ENCODE results near the gene THAP6.
"Not testable (repeated sequence)": the region's sequence is repeated elsewhere in the genome, so short reads cannot be mapped to it uniquely, and the experiment has no call there.

THAP6 gene

DNA sequence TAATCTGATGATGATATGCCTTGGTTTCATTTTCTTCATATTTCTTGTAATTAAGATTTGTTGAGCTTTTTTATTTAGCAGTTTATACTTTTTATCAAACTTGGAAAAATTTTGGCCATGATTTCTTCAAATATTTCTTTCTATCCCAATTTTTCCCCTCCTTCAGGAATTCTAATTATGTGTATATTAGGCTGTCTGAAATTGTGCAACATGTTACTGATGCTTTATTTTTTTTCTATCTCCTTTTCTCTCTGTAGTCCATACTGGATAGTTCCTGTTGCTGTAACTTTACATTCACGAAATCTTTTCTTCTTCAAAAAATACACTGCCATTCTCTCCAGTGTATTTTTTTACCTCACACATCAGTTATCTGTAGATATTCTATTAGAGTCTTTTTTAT, 10.8 kb downstream of the THAP6 start:
- in situ Hi-C loops (cut with MboI; ENCODE audit: low pct_unique_long_range_greater_than_20kb, low sequenced_read_pairs, unreplicated experiment) = no loop called here
- DNase-seq (ENCODE audit: low spot score) = no peak
- TF ChIP-seq, protein P1, sequence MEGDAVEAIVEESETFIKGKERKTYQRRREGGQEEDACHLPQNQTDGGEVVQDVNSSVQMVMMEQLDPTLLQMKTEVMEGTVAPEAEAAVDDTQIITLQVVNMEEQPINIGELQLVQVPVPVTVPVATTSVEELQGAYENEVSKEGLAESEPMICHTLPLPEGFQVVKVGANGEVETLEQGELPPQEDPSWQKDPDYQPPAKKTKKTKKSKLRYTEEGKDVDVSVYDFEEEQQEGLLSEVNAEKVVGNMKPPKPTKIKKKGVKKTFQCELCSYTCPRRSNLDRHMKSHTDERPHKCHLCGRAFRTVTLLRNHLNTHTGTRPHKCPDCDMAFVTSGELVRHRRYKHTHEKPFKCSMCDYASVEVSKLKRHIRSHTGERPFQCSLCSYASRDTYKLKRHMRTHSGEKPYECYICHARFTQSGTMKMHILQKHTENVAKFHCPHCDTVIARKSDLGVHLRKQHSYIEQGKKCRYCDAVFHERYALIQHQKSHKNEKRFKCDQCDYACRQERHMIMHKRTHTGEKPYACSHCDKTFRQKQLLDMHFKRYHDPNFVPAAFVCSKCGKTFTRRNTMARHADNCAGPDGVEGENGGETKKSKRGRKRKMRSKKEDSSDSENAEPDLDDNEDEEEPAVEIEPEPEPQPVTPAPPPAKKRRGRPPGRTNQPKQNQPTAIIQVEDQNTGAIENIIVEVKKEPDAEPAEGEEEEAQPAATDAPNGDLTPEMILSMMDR (IDR thresholded peaks at IDR 0.05; ENCODE audit: extremely low read depth, insufficient read depth, missing control alignments) = no peak

DNA sequence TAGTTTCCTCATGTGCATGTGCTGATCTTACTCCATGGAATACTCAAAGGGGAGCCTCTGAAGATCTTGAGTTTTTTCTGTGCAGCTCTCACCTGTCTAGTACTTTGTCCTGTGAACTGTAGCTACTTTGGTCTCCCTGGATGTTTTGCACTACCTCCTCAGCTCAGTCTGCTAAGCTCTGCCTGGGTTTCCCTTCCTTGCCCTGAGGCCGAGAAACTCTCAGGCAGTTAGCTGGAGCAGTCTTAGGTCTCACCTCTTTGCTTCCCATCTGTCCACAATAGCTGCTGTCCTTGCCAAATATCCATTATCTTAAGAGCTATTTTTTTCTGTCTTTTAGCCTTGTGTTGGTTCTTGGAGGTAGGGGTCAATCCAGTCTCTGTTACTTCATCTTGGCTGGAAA, 11.6 kb downstream of the THAP6 start:
- in situ Hi-C loops (cut with MboI; ENCODE audit: low pct_unique_long_range_greater_than_20kb, low sequenced_read_pairs, unreplicated experiment) = no loop called here
- TF ChIP-seq, protein P1 (IDR thresholded peaks at IDR 0.05; ENCODE audit: extremely low read depth, insufficient read depth, missing control alignments) = no peak
- DNase-seq (ENCODE audit: low spot score) = no peak

DNA sequence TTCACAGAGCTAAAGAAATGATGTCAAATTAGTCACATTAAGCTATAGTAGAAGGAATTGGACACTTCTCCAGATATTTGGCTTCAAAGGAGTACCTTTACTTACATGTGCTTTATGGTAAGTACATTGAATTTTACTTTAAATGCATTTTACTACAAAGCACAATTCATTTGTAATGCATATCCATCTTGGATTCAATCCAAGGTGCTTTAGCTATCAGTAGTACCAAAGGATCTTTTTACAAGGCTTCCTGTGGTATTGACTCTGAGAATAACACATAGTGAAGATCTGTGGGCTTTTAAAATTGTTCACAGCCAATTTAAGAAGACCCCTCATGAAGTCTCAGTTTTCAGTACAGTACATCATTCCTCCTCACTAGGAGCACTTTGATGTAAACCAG, 13.2 kb downstream of the THAP6 start:
- no peak for DNase-seq (ENCODE audit: low spot score)
- in situ Hi-C loops (cut with MboI; ENCODE audit: low pct_unique_long_range_greater_than_20kb, low sequenced_read_pairs, unreplicated experiment) = no loop called here
- TF ChIP-seq, protein P1 (IDR thresholded peaks at IDR 0.05; ENCODE audit: extremely low read depth, insufficient read depth, missing control alignments) = no peak

DNA sequence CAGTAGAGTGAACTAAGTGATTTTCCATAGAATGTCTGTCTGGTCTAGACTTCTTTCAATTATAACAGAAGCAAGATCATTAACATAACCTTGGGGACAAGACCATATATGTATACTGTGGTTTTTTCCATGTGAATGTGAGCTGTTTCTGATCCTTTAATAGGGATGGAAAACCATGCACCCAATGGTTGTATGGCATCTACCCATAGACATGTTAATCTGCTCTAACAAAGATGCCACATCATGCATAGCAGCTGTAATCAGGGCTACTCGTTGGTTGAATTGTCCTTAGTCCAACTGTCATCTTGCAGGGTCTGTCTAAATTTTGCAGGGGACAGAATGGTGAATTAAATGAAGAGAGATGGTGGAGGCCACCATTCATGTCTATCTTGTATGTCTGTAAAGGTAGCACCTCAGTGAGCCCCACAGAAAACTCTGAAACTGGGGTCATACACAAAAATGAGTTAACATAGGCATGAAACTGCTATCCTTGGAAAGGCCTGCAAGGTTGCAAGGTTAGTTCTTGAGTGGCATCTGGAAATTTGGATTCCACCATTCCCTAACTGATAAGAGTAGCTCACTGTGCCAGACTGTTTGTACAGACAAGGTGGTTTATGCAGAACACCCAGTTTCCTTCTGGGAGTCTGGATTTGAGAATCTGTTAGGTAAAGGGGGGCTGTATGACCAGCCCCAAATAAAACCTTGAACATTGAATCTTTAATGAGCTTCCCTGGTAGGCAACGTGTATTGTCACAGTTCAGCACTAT, 16.5 kb downstream of the THAP6 start:
- TF ChIP-seq, protein P1 (IDR thresholded peaks at IDR 0.05; ENCODE audit: extremely low read depth, insufficient read depth, missing control alignments) = no peak
- DNase-seq (ENCODE audit: low spot score) = no peak
- in situ Hi-C loops (cut with MboI; ENCODE audit: low pct_unique_long_range_greater_than_20kb, low sequenced_read_pairs, unreplicated experiment) = no loop called here

DNA sequence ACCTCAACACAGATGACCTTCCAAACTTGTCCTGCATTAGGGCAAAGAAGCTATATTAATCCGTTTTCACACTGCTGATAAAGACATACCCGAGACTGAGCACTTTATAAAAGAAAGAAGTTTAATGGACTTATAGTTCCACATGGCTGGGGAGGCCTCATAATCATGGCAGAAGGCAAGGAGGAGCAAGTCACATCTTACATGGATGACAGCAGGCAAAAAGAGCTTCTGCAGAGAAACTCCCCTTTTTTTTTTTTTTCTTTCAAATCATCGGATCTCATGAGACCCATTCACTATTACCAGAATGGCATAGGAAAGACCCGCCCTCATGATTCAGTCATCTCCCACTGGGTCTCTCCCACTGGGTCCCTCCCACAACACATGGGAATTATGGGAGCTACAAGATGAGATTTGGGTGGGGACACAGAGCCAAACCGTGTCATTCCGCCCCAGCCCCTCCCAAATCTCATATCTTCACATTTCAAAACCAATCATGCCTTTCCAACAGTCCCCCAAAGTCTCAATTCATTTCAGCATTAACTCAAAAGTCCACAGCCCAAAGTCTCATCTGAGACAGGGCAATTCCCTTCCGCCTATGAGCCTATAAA, 17.4 kb downstream of the THAP6 start:
- in situ Hi-C loops (cut with MboI; ENCODE audit: low pct_unique_long_range_greater_than_20kb, low sequenced_read_pairs, unreplicated experiment); DNase-seq (ENCODE audit: low spot score): not testable (repeated sequence)

DNA sequence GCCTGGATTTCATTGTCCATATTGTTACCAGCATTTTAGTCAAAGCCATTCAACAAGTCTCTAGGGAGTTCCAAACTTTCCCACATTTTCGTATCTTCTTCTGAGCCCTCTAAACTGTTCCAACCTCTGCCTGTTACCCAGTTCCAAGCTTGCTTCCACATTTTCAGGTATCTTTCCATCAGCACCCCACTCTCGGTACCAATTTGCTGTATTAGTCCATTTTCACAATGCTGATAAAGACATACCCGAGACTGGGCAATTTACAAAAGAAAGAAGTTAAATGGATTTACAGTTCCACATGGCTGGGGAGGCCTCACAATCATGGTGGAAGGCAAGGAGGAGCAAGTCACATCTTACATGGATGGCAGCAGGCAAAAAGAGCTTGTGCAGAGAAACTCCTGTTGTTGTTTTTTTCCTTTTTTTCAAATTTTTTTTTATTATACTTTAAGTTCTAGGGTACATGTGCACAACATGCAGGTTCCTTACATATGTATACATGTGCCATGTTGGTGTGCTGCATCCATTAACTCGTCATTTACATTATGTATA, 19.1 kb downstream of the THAP6 start:
- DNase-seq (ENCODE audit: low spot score); in situ Hi-C loops (cut with MboI; ENCODE audit: low pct_unique_long_range_greater_than_20kb, low sequenced_read_pairs, unreplicated experiment): not testable (repeated sequence)

DNA sequence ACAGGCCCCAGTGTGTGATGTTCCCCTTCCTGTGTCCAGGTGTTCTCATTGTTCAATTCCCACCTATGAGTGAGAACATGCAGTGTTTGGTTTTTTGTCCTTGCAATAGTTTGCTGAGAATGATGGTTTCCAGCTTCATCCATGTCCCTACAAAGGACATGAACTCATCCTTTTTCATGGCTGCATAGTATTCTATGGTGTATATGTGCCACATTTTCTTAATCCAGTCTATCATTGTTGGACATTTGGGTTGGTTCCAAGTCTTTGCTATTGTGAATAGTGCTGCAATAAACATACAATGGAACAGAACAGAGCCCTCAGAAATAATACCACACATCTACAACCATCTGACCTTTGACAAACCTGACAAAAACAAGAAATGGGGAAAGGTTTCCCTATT, 19.7 kb downstream of the THAP6 start:
- DNase-seq (ENCODE audit: low spot score); in situ Hi-C loops (cut with MboI; ENCODE audit: low pct_unique_long_range_greater_than_20kb, low sequenced_read_pairs, unreplicated experiment): not testable (repeated sequence)

DNA sequence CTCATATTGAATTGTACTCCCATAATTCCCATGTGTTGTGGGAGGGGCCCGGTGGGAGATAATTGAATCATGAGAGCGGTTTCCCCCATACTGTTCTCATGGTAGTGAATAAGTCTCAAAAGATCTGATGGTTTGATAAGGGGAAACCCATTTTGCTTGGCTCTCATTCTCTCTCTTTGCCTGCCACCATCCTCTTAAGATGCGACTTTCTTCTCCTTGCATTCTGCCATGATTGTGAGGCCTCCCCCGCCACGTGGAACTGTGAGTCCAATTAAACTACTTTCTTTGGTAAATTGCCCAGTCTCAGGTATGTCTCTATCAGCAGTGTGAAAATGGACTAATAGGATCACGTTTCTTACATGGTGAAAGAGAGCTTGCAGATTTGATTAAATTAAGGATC, 23.0 kb downstream of the THAP6 start:
- in situ Hi-C loops (cut with MboI; ENCODE audit: low pct_unique_long_range_greater_than_20kb, low sequenced_read_pairs, unreplicated experiment); DNase-seq (ENCODE audit: low spot score): not testable (repeated sequence)
